Osteoblast (primary cell): Measurements from ENCODE around the gene SLAMF9. TPM values are rescaled to one million over a fixed set of nuclear protein-coding genes. Genes with fewer than 3 reads are reported as not detected.

Source experiments
- DNase-seq: peaks from one replicate; pipeline ENCODE4 v3.0.0; 2011; ENCODE audit warnings: low spot score, mixed read lengths; ENCODE audit not compliant: insufficient read length; ENCODE audit errors: missing footprints
- H2AFZ ChIP-seq: 2 replicates; pipeline ENCODE4 v1.6.0; 2011; ENCODE audit warnings: mild to moderate bottlenecking, low read length
- H3K27ac ChIP-seq: 2 replicates; pipeline ENCODE4 v1.5.1; 2011; ENCODE audit warnings: mild to moderate bottlenecking, low read depth, low read length, moderate library complexity
- H3K27me3 ChIP-seq: 2 replicates; pipeline ENCODE4 v1.6.0; 2012; ENCODE audit warnings: mild to moderate bottlenecking, control low read depth, inconsistent platforms, low read length, moderate library complexity; ENCODE audit not compliant: insufficient read depth
- H3K36me3 ChIP-seq: 2 replicates; pipeline ENCODE4 v1.5.1; 2011; ENCODE audit warnings: mild to moderate bottlenecking, low read length, control low read depth, moderate library complexity; ENCODE audit not compliant: insufficient read depth
- H3K4me1 ChIP-seq: 2 replicates; pipeline ENCODE4 v1.5.1; 2011; ENCODE audit warnings: mild to moderate bottlenecking, low read length, control low read depth, moderate library complexity; ENCODE audit not compliant: insufficient read depth
- H3K4me2 ChIP-seq: 2 replicates; pipeline ENCODE4 v1.6.0; 2011; ENCODE audit warnings: mild to moderate bottlenecking, low read length; ENCODE audit not compliant: insufficient read depth
- H3K4me3 ChIP-seq: fragments of 200-600 bp; sonication (generic); 3 replicates; pipeline ENCODE4 v1.5.1; 2012; ENCODE audit warnings: mild to moderate bottlenecking, low read length, inconsistent platforms; ENCODE audit not compliant: insufficient read depth
- H3K79me2 ChIP-seq: 2 replicates; pipeline ENCODE4 v1.6.0; 2012; ENCODE audit warnings: mild to moderate bottlenecking, low read length, control low read depth, inconsistent platforms; ENCODE audit not compliant: insufficient read depth
- H3K9me3 ChIP-seq: 2 replicates; pipeline ENCODE4 v1.5.1; 2011; ENCODE audit warnings: low read depth, low read length, control low read depth
- H4K20me1 ChIP-seq: 2 replicates; pipeline ENCODE4 v1.6.0; 2012; ENCODE audit warnings: mild to moderate bottlenecking, low read length, control low read depth; ENCODE audit not compliant: insufficient read depth
- total RNA-seq: library from RNA; depleted of rRNA; stranded (reverse); fragments of >200 nt; gene quantifications from 2 replicates; pipeline ENCODE4 v1.2.3, GENCODE V29; 2012
- TF ChIP-seq, protein P1 (sequence below): IDR thresholded peaks from 2 replicates; pipeline ENCODE4 v1.5.1; 2011; ENCODE audit warnings: mild to moderate bottlenecking, low read depth, low read length, moderate library complexity; ENCODE audit errors: extremely low read depth

The SLAMF9 gene
- total RNA-seq, 1 donor, result not detected

DNA sequence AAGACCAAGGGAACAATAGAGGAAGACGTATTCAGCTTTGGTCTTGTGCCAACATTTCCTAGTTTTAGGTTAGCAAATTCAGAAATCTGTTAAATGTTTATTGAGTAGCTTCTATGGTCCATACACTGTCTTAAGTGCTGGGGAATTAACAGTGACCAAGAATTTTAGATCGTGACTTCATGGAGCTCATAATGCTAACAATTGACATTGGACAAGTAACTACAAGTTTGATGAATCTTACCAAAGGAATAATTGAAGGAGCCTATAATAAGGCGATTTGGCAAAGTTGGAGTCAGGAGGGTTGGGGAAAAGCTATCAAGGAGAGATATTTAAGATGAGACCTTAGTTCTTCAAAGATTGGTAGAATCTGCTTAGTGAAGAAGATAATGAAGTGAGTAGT lies 1.4 kb upstream of the SLAMF9 start:
- Histone ChIP-seq H3K36me3 (no peaks in the 10 kb centered on the region), H3K27me3 (no peaks in the 10 kb centered on the region), H3K4me2 (no peak overlapping the region), H3K9me3 (no peaks in the 10 kb centered on the region), H3K4me3 (no peak overlapping the region), H3K27ac (no peak overlapping the region), H2AFZ (no peak overlapping the region), H4K20me1 (no peaks in the 10 kb centered on the region), H3K79me2 (no peaks in the 10 kb centered on the region), H3K4me1 (peaks cover 11% of the 10 kb centered on the region)
- no peak for DNase-seq
- TF ChIP-seq, protein P1, sequence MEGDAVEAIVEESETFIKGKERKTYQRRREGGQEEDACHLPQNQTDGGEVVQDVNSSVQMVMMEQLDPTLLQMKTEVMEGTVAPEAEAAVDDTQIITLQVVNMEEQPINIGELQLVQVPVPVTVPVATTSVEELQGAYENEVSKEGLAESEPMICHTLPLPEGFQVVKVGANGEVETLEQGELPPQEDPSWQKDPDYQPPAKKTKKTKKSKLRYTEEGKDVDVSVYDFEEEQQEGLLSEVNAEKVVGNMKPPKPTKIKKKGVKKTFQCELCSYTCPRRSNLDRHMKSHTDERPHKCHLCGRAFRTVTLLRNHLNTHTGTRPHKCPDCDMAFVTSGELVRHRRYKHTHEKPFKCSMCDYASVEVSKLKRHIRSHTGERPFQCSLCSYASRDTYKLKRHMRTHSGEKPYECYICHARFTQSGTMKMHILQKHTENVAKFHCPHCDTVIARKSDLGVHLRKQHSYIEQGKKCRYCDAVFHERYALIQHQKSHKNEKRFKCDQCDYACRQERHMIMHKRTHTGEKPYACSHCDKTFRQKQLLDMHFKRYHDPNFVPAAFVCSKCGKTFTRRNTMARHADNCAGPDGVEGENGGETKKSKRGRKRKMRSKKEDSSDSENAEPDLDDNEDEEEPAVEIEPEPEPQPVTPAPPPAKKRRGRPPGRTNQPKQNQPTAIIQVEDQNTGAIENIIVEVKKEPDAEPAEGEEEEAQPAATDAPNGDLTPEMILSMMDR, result no peak

DNA sequence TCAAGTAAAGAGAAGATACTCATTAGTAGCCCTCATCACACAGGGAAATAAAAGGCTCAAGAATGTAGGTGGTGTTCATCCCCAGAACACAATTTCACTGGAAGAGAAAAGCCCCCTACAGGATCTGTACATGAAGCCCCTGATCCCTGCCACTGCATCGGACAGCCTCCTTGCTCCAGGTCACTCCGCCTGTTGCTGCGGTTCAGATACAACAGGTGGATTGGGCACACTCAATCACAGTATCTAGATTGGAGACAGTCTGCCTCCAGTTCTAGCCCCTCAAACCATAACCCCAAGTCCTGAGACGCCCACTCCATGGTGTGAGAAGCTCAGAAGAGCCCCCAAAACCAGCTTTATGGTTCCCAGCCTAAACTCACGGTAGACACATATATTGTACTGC lies 1.1 kb downstream of the SLAMF9 start:
- Histone ChIP-seq H2AFZ (no peak overlapping the region), H3K27ac (no peak overlapping the region), H3K36me3 (no peaks in the 10 kb centered on the region), H3K4me2 (no peak overlapping the region), H3K4me1 (peaks cover 6% of the 10 kb centered on the region), H4K20me1 (no peaks in the 10 kb centered on the region), H3K4me3 (no peak overlapping the region), H3K79me2 (no peaks in the 10 kb centered on the region), H3K9me3 (no peaks in the 10 kb centered on the region), H3K27me3 (no peaks in the 10 kb centered on the region)
- DNase-seq, result no peak
- TF ChIP-seq, protein P1, result no peak

DNA sequence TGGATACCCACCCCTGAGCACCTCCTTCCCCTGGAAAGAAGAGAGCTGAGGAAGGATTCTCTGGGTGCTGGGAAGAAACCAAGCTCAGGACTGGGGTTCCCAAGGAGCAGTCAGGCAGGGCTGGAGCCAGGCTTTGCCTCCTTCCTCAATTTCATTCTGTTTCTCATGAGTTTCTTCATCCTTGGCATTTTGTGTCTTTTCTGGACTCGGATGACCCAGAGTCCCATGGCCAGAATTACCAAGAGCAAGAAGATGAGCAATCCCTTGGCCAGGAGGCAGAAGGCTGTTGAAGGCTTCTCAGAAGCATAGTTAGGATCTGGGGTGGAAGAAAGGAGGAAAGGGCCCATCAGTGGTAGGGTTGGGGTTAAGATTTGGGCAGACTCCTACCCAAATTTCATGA lies 2.5 kb downstream of the SLAMF9 start:
- H3K4me2 ChIP-seq, result no peak overlapping the region
- DNase-seq, result no peak
- no peaks in the 10 kb centered on the region for H4K20me1 ChIP-seq
- no peaks in the 10 kb centered on the region for H3K27me3 ChIP-seq
- peaks cover 6% of the 10 kb centered on the region for H3K4me1 ChIP-seq
- H3K36me3 ChIP-seq, result no peaks in the 10 kb centered on the region
- TF ChIP-seq, protein P1, result no peak
- H3K79me2 ChIP-seq, result no peaks in the 10 kb centered on the region
- H3K4me3 ChIP-seq, result no peak overlapping the region
- no peak overlapping the region for H2AFZ ChIP-seq
- no peaks in the 10 kb centered on the region for H3K9me3 ChIP-seq
- H3K27ac ChIP-seq, result no peak overlapping the region

DNA sequence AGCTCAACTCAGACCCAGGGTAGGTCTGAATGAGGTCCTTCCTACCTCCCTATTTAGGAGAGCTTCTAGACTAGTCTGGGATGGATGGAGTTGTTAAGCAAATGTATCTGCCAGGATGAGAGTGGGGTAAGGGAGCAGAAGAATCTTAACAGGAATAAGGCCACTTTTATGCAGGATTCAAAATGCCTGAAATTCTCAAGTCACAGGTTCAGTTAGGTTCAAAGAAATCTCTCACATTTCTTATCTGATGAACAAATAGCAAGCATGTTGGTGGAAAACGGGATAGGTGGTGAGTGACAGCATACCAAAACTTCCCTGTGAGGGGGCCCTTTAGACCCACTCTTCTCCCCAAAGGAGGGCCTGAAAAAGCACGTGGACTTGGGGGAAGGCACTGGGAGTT lies 3.0 kb downstream of the SLAMF9 start:
- Histone ChIP-seq H3K9me3 (no peaks in the 10 kb centered on the region), H4K20me1 (no peaks in the 10 kb centered on the region), H3K4me3 (no peak overlapping the region), H3K27me3 (no peaks in the 10 kb centered on the region), H2AFZ (no peak overlapping the region), H3K4me1 (peaks cover 6% of the 10 kb centered on the region), H3K36me3 (no peaks in the 10 kb centered on the region), H3K27ac (no peak overlapping the region), H3K79me2 (no peaks in the 10 kb centered on the region), H3K4me2 (no peak overlapping the region)
- DNase-seq, result no peak
- TF ChIP-seq, protein P1, result no peak
